AG09309 (cell line): Measurements from ENCODE around the gene NTM.

Experiments
- DNase-seq: peaks from one replicate; pipeline ENCODE4 v3.0.0-alpha.2; 2010; ENCODE audit warnings: low read depth
- H3K4me3 ChIP-seq: 2 replicates; pipeline ENCODE4 v1.5.1; 2011; ENCODE audit warnings: mild to moderate bottlenecking, low read depth, low read length, moderate library complexity; ENCODE audit not compliant: control insufficient read depth
- CTCF ChIP-seq: IDR thresholded peaks from 2 replicates; pipeline ENCODE4 v1.5.1; 2011; ENCODE audit warnings: mild to moderate bottlenecking, low read depth, low read length, inconsistent platforms; ENCODE audit not compliant: insufficient read depth, control insufficient read depth; ENCODE audit errors: missing control alignments

The NTM gene

GRCh38 chr11:131913267-131913666, 542.9 kb downstream of the NTM start:
- no peak for TF ChIP-seq CTCF

GRCh38 chr11:131914361-131914774, 544.0 kb downstream of the NTM start:
- TF ChIP-seq CTCF, result peak; percentile 51
- no peak for DNase-seq
- no peak overlapping the region for H3K4me3 ChIP-seq

More at GRCh38 chr11:131913267-131913666, 542.9 kb downstream of the NTM start:
- no peak overlapping the region for H3K4me3 ChIP-seq
- DNase-seq, result no peak

GRCh38 chr11:131916638-131917037, 546.2 kb downstream of the NTM start:
- no peak for TF ChIP-seq CTCF
- DNase-seq, result no peak
- no peak overlapping the region for H3K4me3 ChIP-seq

GRCh38 chr11:131917634-131918384, 547.4 kb downstream of the NTM start:
- no peak for TF ChIP-seq CTCF
- no peak overlapping the region for H3K4me3 ChIP-seq
- DNase-seq, result no peak

GRCh38 chr11:131918663-131919062, 548.2 kb downstream of the NTM start:
- no peak overlapping the region for H3K4me3 ChIP-seq
- no peak for DNase-seq
- no peak for TF ChIP-seq CTCF

- no peak for DNase-seq
- H3K4me3 ChIP-seq, result no peak overlapping the region
- TF ChIP-seq CTCF, result no peak
These were observed 551.8 kb downstream of the NTM start for GRCh38 chr11:131922220-131922619.

- DNase-seq, result no peak
- no peak overlapping the region for H3K4me3 ChIP-seq
- TF ChIP-seq CTCF, result no peak
These were observed 552.9 kb downstream of the NTM start for GRCh38 chr11:131923309-131923708.
